Sigmoid colon (tissue), 7 donors: ENCODE results near the gene CD52. TPM values are rescaled to one million over a fixed set of nuclear protein-coding genes. Genes with fewer than 3 reads are reported as not detected.

Experiments used
- DNase-seq: peaks from one replicate; pipeline ENCODE4 v3.0.0-alpha.2; 2019
- H3K27ac ChIP-seq, 4 donors: fragments of 200-600 bp; sonication (generic); one replicate each; pipeline ENCODE4 v1.5.1; 2016 to 2019; ENCODE audit warnings: mild to moderate bottlenecking in 1 of 4
- H3K27me3 ChIP-seq, 3 donors: fragments of 200-600 bp; sonication (generic); one replicate each; pipeline ENCODE4 v1.5.1; 2019; ENCODE audit warnings: mild to moderate bottlenecking in 1 of 3
- H3K36me3 ChIP-seq, 4 donors: fragments of 200-600 bp; sonication (generic); one replicate each; pipeline ENCODE4 v1.5.1; 2016 to 2019
- H3K4me1 ChIP-seq, 4 donors: fragments of 200-600 bp; sonication (generic); one replicate each; pipeline ENCODE4 v1.5.1; 2017 to 2019
- H3K4me3 ChIP-seq, 4 donors: fragments of 200-600 bp; sonication (generic); one replicate each; pipeline ENCODE4 v1.5.1; 2017 to 2019; ENCODE audit warnings: mild to moderate bottlenecking in 2 of 4, moderate library complexity in 1 of 4
- H3K9me3 ChIP-seq, 4 donors: fragments of 200-600 bp in 3 of 4; sonication (generic) in 3 of 4; one replicate each; pipeline versions ENCODE4 v1.5.1 to v1.6.1; 2013 to 2019
- CTCF ChIP-seq, 4 experiments: fragments of 450-650 bp in 3 of 4; fragments of 200-600 bp in 1 of 4; IDR thresholded peaks; one replicate each; pipeline ENCODE4 v1.5.1; 2016 to 2019; ENCODE audit warnings: antibody characterized with exemption in 4 of 4, mild to moderate bottlenecking in 3 of 4, moderate library complexity in 2 of 4
- EP300 ChIP-seq, 4 donors: sonication (generic); formaldehyde crosslinking; IDR thresholded peaks; one replicate each; pipeline ENCODE4 v1.6.1; 2017; ENCODE audit warnings: antibody characterized with exemption in 4 of 4
- POLR2A ChIP-seq, 2 donors: fragments of 450-650 bp; IDR thresholded peaks; one replicate each; pipeline ENCODE4 v1.6.1; 2016; ENCODE audit warnings: antibody characterized with exemption in 2 of 2, mild to moderate bottlenecking in 2 of 2, moderate library complexity in 2 of 2
- POLR2AphosphoS5 ChIP-seq, 4 donors: sonication (generic); formaldehyde crosslinking; IDR thresholded peaks; one replicate each; pipeline ENCODE4 v1.6.1; 2017; ENCODE audit warnings: antibody characterized with exemption in 4 of 4
- WGBS, 2 donors: extraction: QIAGEN DNeasy Blood & Tissue Kit; methylation state at CpG; one replicate each; pipeline ENCODE4 v1.1.7; 2013; 5-methylcytosine and 5-hydroxymethylcytosine counted together
- intact Hi-C: fragments of 100-400 bp; cut with DNase I; formaldehyde crosslinking; loops from one replicate; pipeline ENCODE4 v1.15.1; 2023
- polyA plus RNA-seq, 3 donors: library from polyadenylated mRNA; stranded (reverse); fragments of 200-250 nt; gene quantifications; one replicate each; pipeline ENCODE4 v1.2.3, GENCODE V29; 2013
- total RNA-seq, 4 donors: library from RNA; depleted of rRNA; stranded (reverse); fragments of >200 nt; gene quantifications; one replicate each; pipeline ENCODE4 v1.1.0, GENCODE V29; 2016
- donor health status: healthy with polysubstance abuse.
- donor health status: Bipolar disorder and iron deficiency.
- donor health status: healthy.

CD52 gene
- total and polyA plus RNA-seq, 7 donors = 1.6 to 556 (median 19.8) TPM; not detected in 2

- DNase-seq = no peak
- no peak overlapping the region for H3K4me3 ChIP-seq
- no peaks in the 10 kb centered on the region for H3K9me3 ChIP-seq
- peak overlapping the region; percentile 10 to 60 (median 52) for H3K27ac ChIP-seq
- intact Hi-C loops = no loop called here
- peaks cover 0 to 18% (median 16%) of the 10 kb centered on the region in 4 donors for H3K4me1 ChIP-seq
- WGBS, 2 donors = 59 to 90% methylated on average over 5 of the region's 5 CpGs
- no peaks in the 10 kb centered on the region for H3K27me3 ChIP-seq
- TF ChIP-seq POLR2AphosphoS5 (IDR thresholded peaks at IDR 0.05) = no peak
- no peak for TF ChIP-seq POLR2A (IDR thresholded peaks at IDR 0.05)
- no peaks in the 10 kb centered on the region for H3K36me3 ChIP-seq
Measured at GRCh38 chr1:26287811-26288210, 29.9 kb upstream of the CD52 start.

- intact Hi-C loops = no loop called here
- Histone ChIP-seq H3K36me3 (no peaks in the 10 kb centered on the region), H3K27ac (peak overlapping the region; percentile 10 to 60 (median 52)), H3K4me1 (peaks cover 0 to 18% (median 15%) of the 10 kb centered on the region in 4 donors), H3K4me3 (no peak overlapping the region), H3K9me3 (no peaks in the 10 kb centered on the region), H3K27me3 (no peaks in the 10 kb centered on the region)
- no peak for DNase-seq
- 35 to 38% methylated on average over 5 of the region's 5 CpGs for WGBS, 2 donors
- TF ChIP-seq EP300 (IDR thresholded peaks at IDR 0.05) = no peak
- TF ChIP-seq POLR2AphosphoS5 (IDR thresholded peaks at IDR 0.05) = no peak
- TF ChIP-seq POLR2A (IDR thresholded peaks at IDR 0.05) = no peak
- TF ChIP-seq CTCF (IDR thresholded peaks at IDR 0.05) = no peak
Measured at GRCh38 chr1:26288311-26288941, 29.3 kb upstream of the CD52 start.

DNA sequence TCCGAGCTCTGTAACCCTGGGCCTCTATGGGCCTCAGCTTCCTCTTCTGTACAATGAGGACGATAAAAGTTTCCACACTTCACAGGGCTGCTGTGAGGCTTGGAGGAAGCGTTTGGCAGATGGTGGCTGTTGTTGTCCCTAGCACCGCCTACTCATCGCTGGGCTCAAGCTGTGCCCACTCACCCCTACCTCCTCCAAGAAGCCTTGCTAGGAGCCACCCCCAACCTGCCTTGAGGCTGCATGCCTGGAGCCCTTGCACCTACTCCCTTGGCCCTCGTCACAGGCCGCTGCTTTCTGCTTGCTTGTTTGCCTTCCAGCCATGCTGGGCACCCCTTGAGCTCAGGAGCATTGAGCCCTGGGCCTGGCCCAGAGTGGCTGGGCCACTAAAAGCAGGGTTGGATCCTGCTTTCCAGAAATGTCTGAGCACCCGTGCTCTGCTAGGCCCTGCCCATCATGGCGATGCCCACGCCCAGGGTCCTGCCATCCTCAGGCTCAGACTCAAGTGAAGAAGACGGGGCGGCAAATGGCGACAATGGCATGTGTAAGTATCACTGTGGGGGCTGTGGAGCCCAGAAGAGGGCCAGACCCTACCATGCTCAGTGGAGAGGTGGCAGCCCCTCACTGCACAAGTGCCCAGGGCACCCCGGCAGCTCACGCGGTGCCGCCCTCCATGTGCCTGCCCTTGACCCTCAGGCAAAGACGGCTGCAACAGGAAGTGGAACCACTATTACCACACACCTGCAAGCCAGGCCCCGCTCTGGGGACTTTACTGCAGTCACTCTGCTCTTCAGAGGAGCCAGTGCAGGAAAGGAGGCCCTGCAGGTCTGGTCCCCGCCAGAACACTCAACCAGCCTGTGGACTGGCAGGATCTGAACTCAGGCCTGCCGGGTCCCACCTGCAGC lies 28.3 kb upstream of the CD52 start:
- 57 to 89% methylated on average over 21 of the region's 21 CpGs for whole genome bisulfite sequencing, 2 donors

DNA sequence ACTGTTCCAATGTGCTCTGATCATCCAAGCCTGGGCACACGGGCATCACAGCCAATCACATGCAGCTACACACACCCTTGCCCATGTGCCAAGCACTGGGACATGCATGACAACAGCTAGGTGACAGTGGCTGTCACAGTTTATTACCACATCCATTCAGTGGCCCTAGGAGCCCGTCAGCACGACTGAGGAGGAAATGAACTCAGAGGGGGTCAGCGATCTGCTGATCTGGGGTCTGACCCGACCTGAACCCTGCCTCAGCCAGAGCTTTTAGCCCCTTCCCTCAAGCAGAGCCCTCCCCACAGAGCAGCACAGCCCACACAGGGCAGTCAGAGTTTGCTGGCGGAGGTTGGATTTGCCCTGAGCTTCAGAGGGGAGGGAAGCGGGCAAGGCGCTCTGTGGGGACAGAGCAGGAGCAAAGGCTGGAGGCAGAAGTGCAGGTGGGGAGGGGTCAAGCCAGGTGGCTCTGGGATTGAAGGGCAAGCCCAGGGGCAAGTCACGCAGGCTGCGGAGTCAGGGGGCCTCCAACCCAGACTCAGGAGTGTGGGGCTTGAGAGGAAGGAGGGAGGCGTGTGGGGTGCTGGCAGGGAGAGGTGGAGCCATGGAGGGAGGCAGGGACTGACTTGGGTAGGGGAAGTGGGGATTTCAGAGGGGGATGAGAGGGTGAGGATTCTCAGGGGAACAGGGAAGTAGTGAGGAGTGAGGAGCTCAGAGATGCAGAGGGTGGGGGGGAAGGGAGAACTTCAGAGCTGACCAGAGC lies 27.5 kb upstream of the CD52 start:
- Histone ChIP-seq H3K27me3 (no peaks in the 10 kb centered on the region), H3K4me1 (peaks cover 0 to 9% (median 4%) of the 10 kb centered on the region in 4 donors), H3K9me3 (no peaks in the 10 kb centered on the region), H3K4me3 (no peak overlapping the region), H3K36me3 (no peaks in the 10 kb centered on the region), H3K27ac (peak overlapping the region in 3 of 4 donors; percentile 10 to 60 (median 60))
- no peak for DNase-seq
- 61 to 85% methylated on average over 11 of the region's 11 CpGs for WGBS, 2 donors
- intact Hi-C loops = no loop called here
- TF ChIP-seq POLR2AphosphoS5 (IDR thresholded peaks at IDR 0.05) (no peak), POLR2A (IDR thresholded peaks at IDR 0.05) (no peak), CTCF (IDR thresholded peaks at IDR 0.05) (no peak), EP300 (IDR thresholded peaks at IDR 0.05) (no peak)

More for the DNA sequence above, 28.3 kb upstream of the CD52 start:
- DNase-seq = no peak
- Histone ChIP-seq H3K4me1 (peaks cover 0 to 15% (median 13%) of the 10 kb centered on the region in 4 donors), H3K36me3 (no peaks in the 10 kb centered on the region), H3K9me3 (no peaks in the 10 kb centered on the region), H3K27ac (peak overlapping the region; percentile 10 to 60 (median 32)), H3K27me3 (no peaks in the 10 kb centered on the region), H3K4me3 (no peak overlapping the region)
- intact Hi-C loops = no loop called here
- TF ChIP-seq CTCF (IDR thresholded peaks at IDR 0.05) (no peak), EP300 (IDR thresholded peaks at IDR 0.05) (no peak), POLR2A (IDR thresholded peaks at IDR 0.05) (no peak), POLR2AphosphoS5 (IDR thresholded peaks at IDR 0.05) (no peak)
